Calu3 (cell line): ENCODE data around the gene GNG8. TPM values are rescaled to one million over a fixed set of nuclear protein-coding genes. Genes with fewer than 3 reads are reported as not detected.

ENCODE experiments used
- BruUV-seq: library from RNA; stranded (reverse); fragments of 400-500 nt; replicated peaks from 2 replicates; lab custom pipeline; 2021; lab: Mats Ljungman, UMichigan
- CTCF ChIA-PET: fragments of 300-600 bp; sonication (Branson Sonifier 250); formaldehyde crosslinking; loops from one replicate; lab custom pipeline; 2022; ENCODE audit warnings: antibody characterized with exemption; lab: Charles Lee
- DNase-seq: peaks from one replicate; pipeline ENCODE4 v3.0.0; 2022
- H3K27ac Mint-ChIP-seq: one replicate; pipeline ENCODE4 v1.8.0; 2022; ENCODE audit warnings: mixed read lengths; ENCODE audit not compliant: unreplicated experiment
- H3K27me3 Mint-ChIP-seq: one replicate; pipeline ENCODE4 v1.8.0; 2022; ENCODE audit warnings: mixed read lengths; ENCODE audit not compliant: unreplicated experiment
- H3K36me3 Mint-ChIP-seq: one replicate; pipeline ENCODE4 v1.8.0; 2022; ENCODE audit warnings: mild to moderate bottlenecking, moderate library complexity, mixed read lengths; ENCODE audit not compliant: insufficient read depth, unreplicated experiment
- H3K4me1 Mint-ChIP-seq: one replicate; pipeline ENCODE4 v1.8.0; 2022; ENCODE audit warnings: mild to moderate bottlenecking, low read depth, mixed read lengths; ENCODE audit not compliant: unreplicated experiment
- H3K4me3 Mint-ChIP-seq: one replicate; pipeline ENCODE4 v1.8.0; 2022; ENCODE audit warnings: mild to moderate bottlenecking, low read depth, moderate library complexity, mixed read lengths; ENCODE audit not compliant: unreplicated experiment
- H3K9me3 Mint-ChIP-seq: one replicate; pipeline ENCODE4 v1.8.0; 2022; ENCODE audit warnings: low read depth, mixed read lengths; ENCODE audit not compliant: unreplicated experiment
- intact Hi-C: fragments of 100-400 bp; cut with micrococcal nuclease; formaldehyde crosslinking; loops from one replicate; pipeline ENCODE4 v1.10.0; 2022; ENCODE audit not compliant: unreplicated experiment
- total RNA-seq: library from RNA; stranded (reverse); gene quantifications from 2 replicates; pipeline ENCODE4 v1.2.3, GENCODE V29; 2022
- TF ChIP-seq, protein P1 (sequence below): fragments of 200-600 bp; IDR thresholded peaks from one replicate; pipeline ENCODE4 v1.8.0; 2022; ENCODE audit warnings: antibody characterized with exemption; ENCODE audit not compliant: unreplicated experiment

Gene GNG8
- total RNA-seq, 1 experiment from 2014 or later = not detected

- no TSS peak for BruUV-seq
- Mint-ChIP-seq H3K4me1 (no peaks in the 10 kb centered on the region), H3K27me3 (peaks cover 79% of the 10 kb centered on the region), H3K4me3 (no peak overlapping the region), H3K9me3 (no peaks in the 10 kb centered on the region), H3K27ac (no peak overlapping the region), H3K36me3 (no peaks in the 10 kb centered on the region)
- TF ChIP-seq, protein P1, sequence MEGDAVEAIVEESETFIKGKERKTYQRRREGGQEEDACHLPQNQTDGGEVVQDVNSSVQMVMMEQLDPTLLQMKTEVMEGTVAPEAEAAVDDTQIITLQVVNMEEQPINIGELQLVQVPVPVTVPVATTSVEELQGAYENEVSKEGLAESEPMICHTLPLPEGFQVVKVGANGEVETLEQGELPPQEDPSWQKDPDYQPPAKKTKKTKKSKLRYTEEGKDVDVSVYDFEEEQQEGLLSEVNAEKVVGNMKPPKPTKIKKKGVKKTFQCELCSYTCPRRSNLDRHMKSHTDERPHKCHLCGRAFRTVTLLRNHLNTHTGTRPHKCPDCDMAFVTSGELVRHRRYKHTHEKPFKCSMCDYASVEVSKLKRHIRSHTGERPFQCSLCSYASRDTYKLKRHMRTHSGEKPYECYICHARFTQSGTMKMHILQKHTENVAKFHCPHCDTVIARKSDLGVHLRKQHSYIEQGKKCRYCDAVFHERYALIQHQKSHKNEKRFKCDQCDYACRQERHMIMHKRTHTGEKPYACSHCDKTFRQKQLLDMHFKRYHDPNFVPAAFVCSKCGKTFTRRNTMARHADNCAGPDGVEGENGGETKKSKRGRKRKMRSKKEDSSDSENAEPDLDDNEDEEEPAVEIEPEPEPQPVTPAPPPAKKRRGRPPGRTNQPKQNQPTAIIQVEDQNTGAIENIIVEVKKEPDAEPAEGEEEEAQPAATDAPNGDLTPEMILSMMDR = no peak
- DNase-seq = no peak
- intact Hi-C loops = no loop called here
- CTCF ChIA-PET = no interaction called here
Measured at GRCh38 chr19:46648961-46649960, 13.3 kb upstream of the GNG8 start.

DNA sequence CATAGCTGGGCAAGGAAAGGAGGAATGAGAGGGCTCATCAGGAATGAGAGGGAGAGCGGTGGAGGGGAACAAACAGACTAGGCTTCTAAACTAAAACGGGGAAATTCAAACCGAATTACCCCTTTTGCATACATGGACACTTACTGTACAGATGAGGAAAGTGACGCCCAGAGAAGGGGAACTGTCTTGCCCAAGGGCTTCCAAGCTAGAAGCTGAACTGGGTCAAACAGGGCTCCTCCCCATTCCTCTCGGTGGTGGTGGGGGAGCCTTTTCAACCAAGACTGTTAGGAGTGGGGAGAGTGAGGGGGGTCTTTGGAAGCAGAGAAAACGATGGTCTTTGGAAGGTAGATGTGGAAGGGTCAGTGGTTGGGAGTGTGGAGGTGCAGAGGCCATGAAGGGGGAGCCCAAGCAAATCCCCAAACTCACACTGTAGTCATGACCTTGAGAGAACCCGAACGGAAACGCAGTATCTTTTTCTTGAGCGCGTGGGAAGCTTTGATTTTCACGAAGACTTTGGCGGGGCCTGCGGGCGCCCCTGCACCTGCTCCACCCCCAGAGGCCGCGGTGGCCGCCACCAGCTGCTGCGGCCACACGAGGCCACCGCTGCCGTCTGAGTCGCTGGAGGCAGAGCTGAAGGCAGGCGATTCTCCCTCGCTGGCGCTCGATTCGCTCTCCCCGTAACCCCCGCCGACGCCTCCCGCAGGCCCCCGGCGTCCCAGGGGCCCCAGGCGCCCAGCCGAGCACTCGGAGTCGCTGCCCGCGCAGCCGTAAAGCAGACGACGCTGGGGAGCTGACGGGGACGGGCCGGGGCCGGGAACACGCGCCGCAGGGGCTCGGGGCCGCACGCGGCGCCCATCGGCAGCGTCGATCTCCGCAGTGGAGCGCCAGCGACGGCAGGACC, 12.3 kb upstream of the GNG8 start:
- H3K4me1 Mint-ChIP-seq = no peaks in the 10 kb centered on the region
- H3K9me3 Mint-ChIP-seq = no peaks in the 10 kb centered on the region
- no TSS peak for BruUV-seq
- TF ChIP-seq, protein P1 = no peak
- H3K36me3 Mint-ChIP-seq = no peaks in the 10 kb centered on the region
- H3K27ac Mint-ChIP-seq = no peak overlapping the region
- CTCF ChIA-PET = no interaction called here
- peaks cover 70% of the 10 kb centered on the region for H3K27me3 Mint-ChIP-seq
- intact Hi-C loops = no loop called here
- DNase-seq = no peak
- no peak overlapping the region for H3K4me3 Mint-ChIP-seq

GRCh38 chr19:46646402-46646801, 10.4 kb upstream of the GNG8 start:
- peaks cover 67% of the 10 kb centered on the region for H3K27me3 Mint-ChIP-seq
- TF ChIP-seq, protein P1 = no peak
- no peaks in the 10 kb centered on the region for H3K36me3 Mint-ChIP-seq
- H3K4me1 Mint-ChIP-seq = no peaks in the 10 kb centered on the region
- intact Hi-C loops = no loop called here
- DNase-seq = no peak
- H3K9me3 Mint-ChIP-seq = no peaks in the 10 kb centered on the region
- BruUV-seq = no TSS peak
- H3K27ac Mint-ChIP-seq = no peak overlapping the region
- CTCF ChIA-PET = interaction anchor here (0.7 kb wide), 1 partner anchor 42 kb away, joined by 5 read pairs; no protein-coding TSS in a partner anchor
- H3K4me3 Mint-ChIP-seq = no peak overlapping the region

DNA sequence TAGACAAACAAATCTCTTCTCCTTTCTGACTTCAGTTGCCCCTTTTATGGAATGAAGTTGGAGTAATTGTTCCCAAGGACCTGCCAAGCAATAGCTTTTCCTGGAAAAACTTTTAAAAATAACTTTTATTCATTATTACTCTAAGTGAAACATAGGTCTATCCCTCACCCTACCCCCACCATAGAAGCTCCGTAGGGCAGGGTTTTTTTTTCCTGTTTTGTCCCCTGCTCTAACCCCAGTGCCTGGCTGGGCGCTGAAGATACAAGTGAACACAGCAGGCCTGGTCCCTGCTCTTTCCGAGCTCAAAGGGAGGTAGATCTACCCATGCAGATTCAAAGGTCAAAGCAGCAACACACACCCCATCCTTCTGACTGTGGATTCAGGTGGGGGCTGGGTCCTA, 8.7 kb upstream of the GNG8 start:
- Mint-ChIP-seq H3K9me3 (no peaks in the 10 kb centered on the region), H3K27ac (no peak overlapping the region), H3K4me3 (no peak overlapping the region), H3K36me3 (no peaks in the 10 kb centered on the region), H3K27me3 (peaks cover 68% of the 10 kb centered on the region), H3K4me1 (no peaks in the 10 kb centered on the region)
- TF ChIP-seq, protein P1 = no peak
- CTCF ChIA-PET = interaction anchor here (1.9 kb wide), 1 partner anchor 17 kb away, joined by 6 read pairs; the partner anchor contains the start of gene DACT3
- intact Hi-C loops = no loop called here
- BruUV-seq = no TSS peak
- DNase-seq = no peak
